Dermis microvascular lymphatic vessel endothelial cell (primary cell): ENCODE results near the gene ZYX. TPM values are rescaled to one million over a fixed set of nuclear protein-coding genes. Genes with fewer than 3 reads are reported as not detected.
"Not testable (repeated sequence)": the region's sequence is repeated elsewhere in the genome, so short reads cannot be mapped to it uniquely, and the experiment has no call there.

Experiments used
- DNase-seq, 2 donors: peaks; one replicate each; pipeline versions ENCODE4 v3.0.0 to v3.0.0-alpha.2; 2010; ENCODE audit warnings: low read depth in 2 of 2
- total RNA-seq: library from RNA; depleted of rRNA; stranded (reverse); fragments of >200 nt; gene quantifications from 2 replicates; pipeline ENCODE4 v1.2.1, GENCODE V29; 2014

Gene ZYX
- total RNA-seq, 1 donor from 2014 or later: 11.8 TPM

- DNase-seq: no peak
These were observed 15.7 kb downstream of the ZYX start for GRCh38 chr7:143396625-143397556.

- DNase-seq: no peak
These were observed 16.8 kb downstream of the ZYX start for GRCh38 chr7:143397710-143398530.

- DNase-seq: no peak
These were observed 17.5 kb downstream of the ZYX start for GRCh38 chr7:143398616-143399015.

DNA sequence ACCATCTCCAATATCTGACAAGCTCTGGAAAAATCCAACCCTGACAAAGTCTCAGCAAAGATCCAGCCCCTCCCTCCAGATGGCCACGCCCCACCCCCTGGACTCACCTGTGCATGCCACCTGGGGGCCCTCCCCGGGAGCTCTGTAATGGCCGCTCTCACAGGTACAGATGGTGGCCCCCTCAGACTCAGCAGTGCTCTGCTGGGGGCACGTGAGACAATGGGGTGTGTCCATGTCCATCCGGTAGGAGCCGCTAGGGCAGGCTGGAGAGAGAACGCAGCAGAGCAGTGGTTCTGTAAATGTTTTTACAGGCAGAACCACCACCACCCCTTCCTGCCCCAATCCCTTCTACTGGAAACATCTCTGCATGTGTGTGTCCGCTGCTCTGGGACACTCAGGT lies 18.0 kb downstream of the ZYX start:
- no peak for DNase-seq

DNA sequence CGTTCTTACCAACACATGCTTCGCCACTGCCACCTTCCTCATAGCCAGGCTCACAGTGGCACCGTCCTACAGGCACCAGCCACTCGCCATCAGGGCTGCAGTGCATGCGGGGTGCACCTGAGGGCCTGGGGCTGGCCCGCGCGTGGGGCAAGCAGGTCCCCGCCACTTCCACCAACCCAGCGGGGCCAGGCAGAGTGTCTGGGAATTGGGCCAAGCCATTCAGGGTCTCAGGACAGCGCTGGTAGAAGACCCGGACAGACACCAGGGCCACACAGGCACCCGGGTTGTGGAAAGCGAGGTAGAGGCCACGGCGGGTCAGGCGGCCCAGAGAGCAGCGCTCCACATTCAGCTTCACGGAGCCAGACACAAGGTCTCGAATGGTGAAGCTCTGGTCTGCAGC lies 18.5 kb downstream of the ZYX start:
- no peak for DNase-seq

- DNase-seq: no peak
These were observed 20.1 kb downstream of the ZYX start for GRCh38 chr7:143401265-143401664.

DNA sequence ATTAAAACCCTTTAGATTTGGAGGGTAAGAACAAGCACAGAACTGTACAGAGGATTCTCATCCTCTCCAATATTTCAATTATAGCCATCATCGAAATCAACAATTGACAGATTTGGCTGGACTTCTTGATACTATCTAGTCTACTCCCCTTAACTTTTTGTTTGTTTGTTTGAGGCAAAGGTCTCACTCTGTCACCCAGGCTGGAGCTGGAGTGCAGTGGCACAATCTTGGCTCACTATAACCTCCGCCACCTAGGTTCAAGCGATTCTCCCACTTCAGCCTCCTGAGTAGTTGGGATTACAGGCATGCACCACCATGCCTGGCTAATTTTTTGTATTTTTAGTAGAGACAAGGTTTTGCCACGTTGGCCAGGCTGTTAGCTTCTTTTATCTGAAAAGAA lies 21.1 kb downstream of the ZYX start:
- not testable (repeated sequence) for DNase-seq

GRCh38 chr7:143405173-143406001 lies 24.2 kb downstream of the ZYX start:
- DNase-seq: no peak

GRCh38 chr7:143406002-143406357 lies 24.8 kb downstream of the ZYX start:
- no peak for DNase-seq

- no peak for DNase-seq
These were observed 26.4 kb downstream of the ZYX start for GRCh38 chr7:143407287-143408251.

GRCh38 chr7:143408252-143408685 lies 27.1 kb downstream of the ZYX start:
- DNase-seq: no peak

- no peak for DNase-seq
These were observed 27.8 kb downstream of the ZYX start, which contains the start of gene EPHA1 for GRCh38 chr7:143408686-143409561. TSS of gene EPHA1 (minus strand) at chr7:143408856. CDS start at chr7:143408805, 51 bp downstream.

GRCh38 chr7:143410521-143411004 lies 29.4 kb downstream of the ZYX start:
- DNase-seq: no peak

GRCh38 chr7:143411976-143412708 lies 31.0 kb downstream of the ZYX start:
- DNase-seq: no peak

DNA sequence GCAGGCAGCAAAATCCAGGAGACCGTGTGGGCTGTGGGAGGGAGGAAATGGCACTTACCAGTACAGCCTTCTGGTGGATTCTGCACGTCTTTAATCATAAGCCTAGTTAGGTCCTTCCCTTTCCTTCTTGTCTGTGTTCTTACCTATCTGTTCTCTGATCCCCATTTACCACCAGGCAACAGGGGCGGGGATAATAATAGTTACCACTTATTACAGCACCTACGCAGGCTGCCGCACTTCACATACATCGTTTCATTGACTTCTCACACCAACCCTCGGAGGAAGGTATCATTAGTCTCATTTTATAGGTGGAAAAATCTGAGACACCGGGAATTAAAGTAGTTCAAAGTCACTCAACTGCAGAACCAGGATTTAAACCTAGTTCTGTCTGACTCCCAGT lies 32.0 kb downstream of the ZYX start:
- DNase-seq: no peak

GRCh38 chr7:143415209-143415608 lies 34.1 kb downstream of the ZYX start:
- not testable (repeated sequence) for DNase-seq

- DNase-seq: no peak
These were observed 34.7 kb downstream of the ZYX start for GRCh38 chr7:143415742-143416397.
